Esophagus muscularis mucosa (tissue), 4 donors: ENCODE measurements around the gene CDC42EP2.

Experiments
- CTCF ChIP-seq, 3 experiments: fragments of 200-600 bp in 2 of 3; fragments of 450-650 bp in 1 of 3; sonication (generic) in 2 of 3; IDR thresholded peaks; one replicate each; pipeline ENCODE4 v1.5.1; 2017 to 2019; ENCODE audit warnings: antibody characterized with exemption in 3 of 3, mild to moderate bottlenecking in 2 of 3, moderate library complexity in 1 of 3
- EP300 ChIP-seq: sonication (generic); formaldehyde crosslinking; IDR thresholded peaks from one replicate; pipeline ENCODE4 v1.6.1; 2017; ENCODE audit warnings: antibody characterized with exemption
- POLR2A ChIP-seq: fragments of 450-650 bp; IDR thresholded peaks from one replicate; pipeline ENCODE4 v1.6.1; 2017; ENCODE audit warnings: antibody characterized with exemption, moderate library complexity, mild to moderate bottlenecking, low read depth
- POLR2AphosphoS5 ChIP-seq, 2 donors: sonication (generic); formaldehyde crosslinking; IDR thresholded peaks; one replicate each; pipeline ENCODE4 v1.6.1; 2017; ENCODE audit warnings: antibody characterized with exemption in 2 of 2

- no peak for TF ChIP-seq CTCF (IDR thresholded peaks at IDR 0.05)
- no peak for TF ChIP-seq POLR2A
- TF ChIP-seq POLR2AphosphoS5 (IDR thresholded peaks at IDR 0.05): no peak
- TF ChIP-seq EP300: no peak
These were observed 27.1 kb upstream of the CDC42EP2 start for GRCh38 chr11:65287601-65288000.
